ENCODE data around the gene ABTB2. TPM values are rescaled to one million over a fixed set of nuclear protein-coding genes. Genes with fewer than 3 reads are reported as not detected.
A peak's percentile ranks its signal among the peaks of the same experiment; 100 is the strongest.

ABTB2 gene
- total and polyA plus RNA-seq, 7 experiments from 2014 or later, result 0.03 to 5.3 (median 0.26) TPM

- Mint-ChIP-seq H3K4me3 (peak overlapping the region in 1 of 10 donors; percentile 20), H3K27ac (no peak overlapping the region), H3K9me3 (peaks cover 0 to under 1% (median 0%) of the 10 kb centered on the region in 11 donors), H3K4me1 (peaks cover 8 to 28% (median 18%) of the 10 kb centered on the region in 7 donors), H3K27me3 (peaks cover 26 to 54% (median 42%) of the 10 kb centered on the region in 5 donors), H3K36me3 (peaks cover 0 to 7% (median 3%) of the 10 kb centered on the region in 5 donors)
- ATAC-seq (no peak), DNase-seq (no peak)
- Histone ChIP-seq H3K27ac (ENCODE audit: low read depth, low read length) (no peak overlapping the region), H3K9me3 (ENCODE audit: control insufficient read depth in 2 of 3, low read length in 3 of 3) (no peaks in the 10 kb centered on the region), H3K4me1 (ENCODE audit: control insufficient read depth in 2 of 2, insufficient read depth in 2 of 2, low read length in 2 of 2) (peaks cover 8 to 10% of the 10 kb centered on the region in 2 donors), H3K27me3 (ENCODE audit: control insufficient read depth in 2 of 2, insufficient read depth in 2 of 2, low read length in 2 of 2) (peaks cover 7 to 13% of the 10 kb centered on the region in 2 donors), H3K36me3 (ENCODE audit: control insufficient read depth in 2 of 3, insufficient read depth in 3 of 3, low read length in 3 of 3) (no peaks in the 10 kb centered on the region), H3K4me3 (ENCODE audit: low read length) (no peak overlapping the region)
- POLR2A ChIA-PET, result interaction anchor here (0.6 kb wide), 2 partner anchors 123 to 1930 kb away, joined by 3 read pairs; no protein-coding TSS in a partner anchor
- CTCF ChIA-PET, result interaction anchor here (2.3 kb wide), 1 partner anchor 180 kb away, joined by 8 read pairs; no protein-coding TSS in a partner anchor
- intact Hi-C loops (cut with micrococcal nuclease), result loop anchor here (5.0 to 10.0 kb wide), 4 partner anchors 42 to 652 kb away; partner anchors contain the start of genes APIP (in 1 of the 2), C11orf91 (in 1 of the 2), CD59 (in 1 of the 2) and PDHX (in 1 of the 2)
Measured at GRCh38 chr11:34354782-34355181, 3.0 kb downstream of the ABTB2 start.

DNA sequence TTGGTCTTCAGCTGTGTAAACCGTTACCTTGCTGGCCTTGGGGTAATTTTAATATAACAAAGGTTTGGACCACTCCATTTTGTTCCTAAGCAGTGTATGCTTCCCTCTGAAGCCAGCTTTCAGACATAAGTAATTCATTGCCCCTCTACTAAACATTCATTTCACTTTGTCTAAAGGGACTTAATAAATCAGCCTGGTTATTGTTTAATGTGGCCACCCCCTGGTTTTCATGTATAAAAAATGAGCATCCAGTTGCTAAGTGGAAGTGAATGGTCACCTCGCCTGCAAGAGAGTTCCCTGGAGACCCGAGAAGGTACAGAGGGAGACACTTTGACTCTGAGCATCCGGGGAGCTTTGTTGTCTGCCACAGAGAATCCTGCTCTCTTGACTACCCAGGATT, 3.9 kb downstream of the ABTB2 start:
- peaks cover 26 to 54% (median 39%) of the 10 kb centered on the region in 5 donors for H3K27me3 Mint-ChIP-seq
- Histone ChIP-seq H3K36me3 (ENCODE audit: control insufficient read depth in 2 of 3, insufficient read depth in 3 of 3, low read length in 3 of 3) (no peaks in the 10 kb centered on the region), H3K9me3 (ENCODE audit: control insufficient read depth in 2 of 3, low read length in 3 of 3) (no peaks in the 10 kb centered on the region), H3K27me3 (ENCODE audit: control insufficient read depth in 2 of 2, insufficient read depth in 2 of 2, low read length in 2 of 2) (peaks cover 7 to 13% of the 10 kb centered on the region in 2 donors), H3K27ac (ENCODE audit: low read depth, low read length) (no peak overlapping the region), H3K4me1 (ENCODE audit: control insufficient read depth in 2 of 2, insufficient read depth in 2 of 2, low read length in 2 of 2) (peaks cover 8 to 10% of the 10 kb centered on the region in 2 donors), H3K4me3 (ENCODE audit: low read length) (no peak overlapping the region)
- H3K36me3 Mint-ChIP-seq, result peaks cover 0 to 7% (median 3%) of the 10 kb centered on the region in 5 donors
- no peaks in the 10 kb centered on the region for H3K9me3 Mint-ChIP-seq
- intact Hi-C loops (cut with micrococcal nuclease), result loop anchor here in 1 of 2 donors (10.0 kb wide), 1 partner anchor 619 kb away; the partner anchor contains the start of gene CD59
- peak overlapping the region in 1 of 9 donors; percentile 25 for H3K27ac Mint-ChIP-seq
- H3K4me3 Mint-ChIP-seq, result no peak overlapping the region
- ATAC-seq (no peak), DNase-seq (no peak)
- peaks cover 8 to 22% (median 12%) of the 10 kb centered on the region in 7 donors for H3K4me1 Mint-ChIP-seq
- CTCF ChIA-PET, result interaction anchor here (2.3 kb wide), 1 partner anchor 180 kb away, joined by 8 read pairs; no protein-coding TSS in a partner anchor
- POLR2A ChIA-PET, result no interaction called here

DNA sequence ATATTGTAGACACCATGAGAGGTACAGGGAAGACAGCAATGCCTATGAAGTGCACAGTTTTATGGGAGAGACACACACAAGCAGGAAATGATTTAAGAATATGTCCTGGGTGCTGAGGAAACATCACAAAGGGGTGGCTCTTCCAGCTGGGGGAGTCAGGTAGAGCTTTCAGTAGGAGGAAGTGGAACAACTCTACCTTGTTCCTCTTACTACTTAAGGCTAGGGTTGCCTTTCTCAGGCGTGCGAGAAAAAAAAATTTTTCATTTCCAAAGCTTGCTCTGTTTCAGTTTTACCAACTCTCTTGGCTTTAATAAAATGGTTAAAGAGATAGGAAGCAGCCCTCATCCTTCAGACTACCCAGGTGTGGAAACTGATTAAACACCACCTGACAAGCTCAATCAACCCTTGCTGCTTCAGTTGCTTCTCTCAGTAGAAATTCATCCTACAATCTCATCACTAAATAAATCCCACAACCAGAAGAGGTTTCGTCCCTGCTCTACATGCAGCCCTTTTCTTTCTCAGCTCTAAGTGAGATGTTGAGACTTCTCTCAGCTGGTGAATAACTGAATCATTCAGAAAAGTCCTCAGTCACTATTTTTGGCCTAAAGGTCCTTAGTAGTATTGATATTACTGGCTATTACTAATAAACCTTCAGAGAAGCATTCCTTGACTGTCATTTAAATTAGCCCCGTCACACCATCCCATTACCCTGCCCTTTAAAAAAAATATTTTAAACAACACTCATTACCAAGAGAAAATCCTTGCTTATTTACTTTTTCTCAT, 5.9 kb downstream of the ABTB2 start:
- intact Hi-C loops (cut with micrococcal nuclease), result loop anchor here in 1 of 2 donors (10.0 kb wide), 1 partner anchor 617 kb away; the partner anchor contains the start of gene CD59

DNA sequence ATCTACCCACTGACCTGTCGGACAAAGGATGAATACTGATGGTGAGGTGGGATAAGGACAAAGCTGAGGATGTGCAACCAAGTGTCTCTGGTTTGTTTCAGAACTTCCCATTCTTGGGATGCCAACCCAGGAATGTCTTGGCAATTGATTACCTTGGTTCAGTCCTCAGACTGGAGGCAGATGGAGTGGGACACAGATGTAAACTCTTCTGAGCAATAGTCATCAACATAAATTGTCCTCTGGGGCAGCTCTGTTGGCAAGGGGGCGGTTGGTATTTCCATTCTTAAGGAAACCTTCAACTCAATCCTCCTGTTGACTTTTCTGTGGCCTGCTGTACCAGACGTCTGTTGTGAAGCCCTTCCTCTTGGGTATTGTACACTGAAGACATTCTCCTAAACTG, 6.8 kb downstream of the ABTB2 start:
- Mint-ChIP-seq H3K36me3 (peaks cover 0 to 5% (median 3%) of the 10 kb centered on the region in 5 donors), H3K4me1 (peaks cover 1 to 16% (median 5%) of the 10 kb centered on the region in 7 donors), H3K27ac (no peak overlapping the region), H3K4me3 (no peak overlapping the region), H3K9me3 (no peaks in the 10 kb centered on the region), H3K27me3 (peaks cover 21 to 48% (median 40%) of the 10 kb centered on the region in 5 donors)
- Histone ChIP-seq H3K9me3 (ENCODE audit: control insufficient read depth in 2 of 3, low read length in 3 of 3) (no peaks in the 10 kb centered on the region), H3K36me3 (ENCODE audit: control insufficient read depth in 2 of 3, insufficient read depth in 3 of 3, low read length in 3 of 3) (no peaks in the 10 kb centered on the region), H3K27me3 (ENCODE audit: control insufficient read depth in 2 of 2, insufficient read depth in 2 of 2, low read length in 2 of 2) (peaks cover 4 to 11% of the 10 kb centered on the region in 2 donors), H3K4me1 (ENCODE audit: control insufficient read depth in 2 of 2, insufficient read depth in 2 of 2, low read length in 2 of 2) (peaks cover under 1 to 2% of the 10 kb centered on the region in 2 donors), H3K27ac (ENCODE audit: low read depth, low read length) (no peak overlapping the region), H3K4me3 (ENCODE audit: low read length) (no peak overlapping the region)
- POLR2A ChIA-PET, result no interaction called here
- intact Hi-C loops (cut with micrococcal nuclease), result loop anchor here in 1 of 2 donors (10.0 kb wide), 1 partner anchor 616 kb away; the partner anchor contains the start of gene CD59
- CTCF ChIA-PET, result no interaction called here
- ATAC-seq, result no peak
- no peak for DNase-seq

More for the DNA sequence above, 5.9 kb downstream of the ABTB2 start:
- no peak overlapping the region for H3K27ac Mint-ChIP-seq
- peaks cover 8 to 10% of the 10 kb centered on the region in 2 donors for H3K4me1 ChIP-seq (ENCODE audit: control insufficient read depth in 2 of 2, insufficient read depth in 2 of 2, low read length in 2 of 2)
- peaks cover 26 to 54% (median 46%) of the 10 kb centered on the region in 5 donors for H3K27me3 Mint-ChIP-seq
- POLR2A ChIA-PET, result no interaction called here
- H3K36me3 ChIP-seq (ENCODE audit: control insufficient read depth in 2 of 3, insufficient read depth in 3 of 3, low read length in 3 of 3), result no peaks in the 10 kb centered on the region
- H3K9me3 ChIP-seq (ENCODE audit: control insufficient read depth in 2 of 3, low read length in 3 of 3), result no peaks in the 10 kb centered on the region
- no peak overlapping the region for H3K4me3 Mint-ChIP-seq
- DNase-seq, result no peak
- CTCF ChIA-PET, result no interaction called here
- H3K36me3 Mint-ChIP-seq, result peaks cover 0 to 7% (median 3%) of the 10 kb centered on the region in 5 donors
- ATAC-seq, result no peak
- peaks cover 8 to 20% (median 10%) of the 10 kb centered on the region in 7 donors for H3K4me1 Mint-ChIP-seq
- no peaks in the 10 kb centered on the region for H3K9me3 Mint-ChIP-seq
- no peak overlapping the region for H3K4me3 ChIP-seq (ENCODE audit: low read length)
- no peak overlapping the region for H3K27ac ChIP-seq (ENCODE audit: low read depth, low read length)
- H3K27me3 ChIP-seq (ENCODE audit: control insufficient read depth in 2 of 2, insufficient read depth in 2 of 2, low read length in 2 of 2), result peaks cover 7 to 13% of the 10 kb centered on the region in 2 donors

GRCh38 chr11:34349882-34350281, 7.9 kb downstream of the ABTB2 start:
- DNase-seq (no peak), ATAC-seq (no peak)
- CTCF ChIA-PET, result interaction anchor here (3.3 kb wide), 1 partner anchor 176 kb away, joined by 11 read pairs; no protein-coding TSS in a partner anchor
- Histone ChIP-seq H3K4me1 (ENCODE audit: control insufficient read depth in 2 of 2, insufficient read depth in 2 of 2, low read length in 2 of 2) (no peaks in the 10 kb centered on the region), H3K4me3 (ENCODE audit: low read length) (no peak overlapping the region), H3K9me3 (ENCODE audit: control insufficient read depth in 2 of 3, low read length in 3 of 3) (no peaks in the 10 kb centered on the region), H3K27me3 (ENCODE audit: control insufficient read depth in 2 of 2, insufficient read depth in 2 of 2, low read length in 2 of 2) (peaks cover 0 to 3% of the 10 kb centered on the region in 2 donors), H3K27ac (ENCODE audit: low read depth, low read length) (no peak overlapping the region), H3K36me3 (ENCODE audit: control insufficient read depth in 2 of 3, insufficient read depth in 3 of 3, low read length in 3 of 3) (no peaks in the 10 kb centered on the region)
- intact Hi-C loops (cut with micrococcal nuclease), result loop anchor here in 1 of 2 donors (10.0 kb wide), 1 partner anchor 615 kb away; the partner anchor contains the start of gene CD59
- POLR2A ChIA-PET, result no interaction called here
- H3K36me3 Mint-ChIP-seq, result peaks cover 0 to 3% (median 0%) of the 10 kb centered on the region in 5 donors
- no peak overlapping the region for H3K4me3 Mint-ChIP-seq
- no peaks in the 10 kb centered on the region for H3K9me3 Mint-ChIP-seq
- peaks cover 0 to 8% (median 0%) of the 10 kb centered on the region in 7 donors for H3K4me1 Mint-ChIP-seq
- H3K27me3 Mint-ChIP-seq, result peaks cover 9 to 38% (median 28%) of the 10 kb centered on the region in 5 donors
- no peak overlapping the region for H3K27ac Mint-ChIP-seq

DNA sequence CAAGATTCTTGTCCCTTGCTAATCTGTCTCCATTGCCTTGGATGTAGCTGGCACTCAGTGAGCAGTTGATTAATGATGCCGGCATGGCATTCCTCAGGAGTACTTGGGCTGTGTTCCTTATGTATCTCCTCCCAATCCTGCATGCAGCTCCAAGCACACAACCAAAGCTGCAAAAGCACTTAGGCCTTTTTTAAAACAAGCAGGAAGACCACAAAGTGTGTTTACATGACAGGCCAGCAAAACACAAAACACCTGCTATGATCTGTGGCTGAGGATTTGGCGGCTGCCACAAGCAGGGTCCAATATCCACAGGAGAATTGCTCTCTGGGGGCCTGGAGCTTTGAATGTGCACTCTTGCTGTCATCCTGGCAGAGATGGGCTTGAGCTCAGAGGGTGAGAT, 8.9 kb downstream of the ABTB2 start:
- H3K9me3 ChIP-seq (ENCODE audit: control insufficient read depth in 2 of 3, low read length in 3 of 3), result no peaks in the 10 kb centered on the region
- ATAC-seq (no peak), DNase-seq (no peak)
- Mint-ChIP-seq H3K4me1 (peaks cover 0 to 5% (median 0%) of the 10 kb centered on the region in 7 donors), H3K4me3 (no peak overlapping the region), H3K9me3 (no peaks in the 10 kb centered on the region), H3K36me3 (peaks cover 0 to 2% (median 0%) of the 10 kb centered on the region in 5 donors), H3K27me3 (peaks cover 2 to 33% (median 23%) of the 10 kb centered on the region in 5 donors), H3K27ac (no peak overlapping the region)
- intact Hi-C loops (cut with micrococcal nuclease), result no loop called here
- H3K27ac ChIP-seq (ENCODE audit: low read depth, low read length), result no peak overlapping the region
- H3K4me3 ChIP-seq (ENCODE audit: low read length), result no peak overlapping the region
- no peaks in the 10 kb centered on the region for H3K4me1 ChIP-seq (ENCODE audit: control insufficient read depth in 2 of 2, insufficient read depth in 2 of 2, low read length in 2 of 2)
- ChIA-PET CTCF (interaction anchor here (1.4 to 3.3 kb wide), 3 partner anchors 9 to 175 kb away, joined by 4 to 11 read pairs (median 5); partner anchors contain the start of gene ABTB2), POLR2A (interaction anchor here (1.2 kb wide), 1 partner anchor 9 kb away, joined by 3 read pairs; the partner anchor contains the start of gene ABTB2)
- no peaks in the 10 kb centered on the region for H3K36me3 ChIP-seq (ENCODE audit: control insufficient read depth in 2 of 3, insufficient read depth in 3 of 3, low read length in 3 of 3)
- peaks cover 0 to 3% of the 10 kb centered on the region in 2 donors for H3K27me3 ChIP-seq (ENCODE audit: control insufficient read depth in 2 of 2, insufficient read depth in 2 of 2, low read length in 2 of 2)
